HT1080 (cell line): ENCODE measurements around the gene SEC11A. TPM values are rescaled to one million over a fixed set of nuclear protein-coding genes. Genes with fewer than 3 reads are reported as not detected.

ENCODE experiments used
- DNase-seq: peaks from one replicate; pipeline ENCODE4 v3.0.0-alpha.2; 2015; ENCODE audit warnings: low read depth
- total RNA-seq: library from RNA; depleted of rRNA; stranded (reverse); fragments of >200 nt; shearing (Covaris generic); gene quantifications from 2 replicates; pipeline ENCODE4 v1.2.3, GENCODE V29; 2014

Gene SEC11A
- total RNA-seq, 1 experiment from 2014 or later: 185 TPM

GRCh38 chr15:84685304-84685703 is 30.6 kb downstream of the SEC11A start:
- DNase-seq: peak; percentile 96

- peak; percentile 34 for DNase-seq
Observed at GRCh38 chr15:84684092-84684491, 31.8 kb downstream of the SEC11A start.

GRCh38 chr15:84681831-84682230 is 34.1 kb downstream of the SEC11A start:
- peak; percentile 53 for DNase-seq

- peak; percentile 40 for DNase-seq
Observed at GRCh38 chr15:84671211-84671610, 44.7 kb downstream of the SEC11A start.

GRCh38 chr15:84669726-84670125 is 46.2 kb downstream of the SEC11A start:
- DNase-seq: no peak

- no peak for DNase-seq
Observed at GRCh38 chr15:84668221-84668982, 47.5 kb downstream of the SEC11A start.

GRCh38 chr15:84666373-84666772 is 49.6 kb downstream of the SEC11A start:
- no peak for DNase-seq

- no peak for DNase-seq
Observed at GRCh38 chr15:84661001-84661400, 54.9 kb downstream of the SEC11A start.

GRCh38 chr15:84659904-84660781 is 55.8 kb downstream of the SEC11A start:
- DNase-seq: no peak

- no peak for DNase-seq
Observed at GRCh38 chr15:84658788-84659411, 57.0 kb downstream of the SEC11A start.

GRCh38 chr15:84658080-84658787 is 57.7 kb downstream of the SEC11A start, which contains the start of gene NMB:
TSS of gene NMB (minus strand) at chr15:84658199. CDS start at chr15:84658152, 47 bp downstream.
- peak; percentile 63 for DNase-seq

GRCh38 chr15:84657748-84658079 is 58.2 kb downstream of the SEC11A start:
- no peak for DNase-seq

GRCh38 chr15:84656972-84657371 is 59.0 kb downstream of the SEC11A start:
- no peak for DNase-seq

GRCh38 chr15:84654689-84655453 is 61.1 kb downstream of the SEC11A start:
- peak; percentile 82 for DNase-seq

GRCh38 chr15:84653910-84654688 is 61.8 kb downstream of the SEC11A start, which contains the start of gene WDR73:
TSS of gene WDR73 (minus strand) at chr15:84654283. CDS start at chr15:84654274, 9 bp downstream.
- peak; percentile 89 for DNase-seq

- DNase-seq: no peak
Observed at GRCh38 chr15:84653584-84653909, 62.4 kb downstream of the SEC11A start.

GRCh38 chr15:84649706-84650105 is 66.2 kb downstream of the SEC11A start:
- peak; percentile 24 for DNase-seq

- no peak for DNase-seq
Observed at GRCh38 chr15:84648539-84648938, 67.4 kb downstream of the SEC11A start.

- DNase-seq: no peak
Observed at GRCh38 chr15:84647726-84648125, 68.2 kb downstream of the SEC11A start.

GRCh38 chr15:84645997-84646396 is 69.9 kb downstream of the SEC11A start:
- no peak for DNase-seq
